Hepatocyte (in vitro differentiated cells): ENCODE data around the gene MATK.

Source experiments
- EZH2 ChIP-seq: fragments of 200-600 bp; sonication (generic); IDR thresholded peaks from 2 replicates; pipeline ENCODE4 v1.6.1; 2016; ENCODE audit warnings: antibody characterized with exemption, mild to moderate bottlenecking, borderline replicate concordance
- TF ChIP-seq, protein P1 (sequence below): fragments of 200-600 bp; sonication (generic); IDR thresholded peaks from 2 replicates; pipeline ENCODE4 v1.5.1; 2016; ENCODE audit warnings: antibody characterized with exemption, mild to moderate bottlenecking; ENCODE audit not compliant: poor library complexity

DNA sequence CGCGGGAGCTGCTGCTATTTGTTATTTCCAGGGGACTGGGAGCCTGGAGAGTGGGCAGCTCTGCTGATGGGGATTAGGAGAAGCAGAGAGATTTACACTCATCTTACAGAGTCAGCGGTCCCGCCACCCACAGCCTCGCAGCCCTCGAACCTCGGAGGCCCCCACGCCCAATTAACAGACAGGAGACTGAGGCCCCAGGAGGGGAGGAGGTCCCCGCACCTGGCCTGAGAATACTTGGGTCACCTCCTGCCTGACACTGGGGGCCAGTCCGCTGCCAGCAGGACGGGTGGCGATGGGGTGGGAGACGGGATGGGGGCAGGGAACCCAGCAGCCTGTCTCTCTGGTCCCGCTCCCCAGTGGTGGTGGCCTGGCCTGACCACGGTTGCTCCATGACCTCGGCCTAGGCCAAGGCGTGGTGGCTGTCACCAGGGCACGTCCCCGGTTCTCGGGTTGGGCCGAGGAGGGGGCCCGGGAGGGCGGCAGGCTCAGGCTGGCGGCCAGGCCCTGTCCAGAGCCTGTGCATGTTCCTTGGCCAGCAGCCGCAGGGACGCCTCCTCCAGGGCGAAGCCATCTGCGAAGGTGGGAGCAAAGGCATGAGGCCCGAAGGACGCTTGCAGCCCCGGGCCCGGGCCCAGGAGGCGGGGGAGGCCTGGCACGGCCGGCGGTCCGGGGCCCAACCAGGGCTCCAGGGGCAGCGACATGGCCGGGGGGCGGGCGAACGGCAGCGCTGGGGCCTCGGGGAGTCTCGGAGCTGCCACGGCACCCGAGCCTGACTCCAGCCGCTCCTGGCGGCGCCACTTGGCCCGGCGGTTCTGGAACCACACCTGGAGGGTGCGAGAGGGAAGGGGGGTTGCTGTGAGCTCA, 15.8 kb downstream of the MATK start:
- TF ChIP-seq, protein P1, sequence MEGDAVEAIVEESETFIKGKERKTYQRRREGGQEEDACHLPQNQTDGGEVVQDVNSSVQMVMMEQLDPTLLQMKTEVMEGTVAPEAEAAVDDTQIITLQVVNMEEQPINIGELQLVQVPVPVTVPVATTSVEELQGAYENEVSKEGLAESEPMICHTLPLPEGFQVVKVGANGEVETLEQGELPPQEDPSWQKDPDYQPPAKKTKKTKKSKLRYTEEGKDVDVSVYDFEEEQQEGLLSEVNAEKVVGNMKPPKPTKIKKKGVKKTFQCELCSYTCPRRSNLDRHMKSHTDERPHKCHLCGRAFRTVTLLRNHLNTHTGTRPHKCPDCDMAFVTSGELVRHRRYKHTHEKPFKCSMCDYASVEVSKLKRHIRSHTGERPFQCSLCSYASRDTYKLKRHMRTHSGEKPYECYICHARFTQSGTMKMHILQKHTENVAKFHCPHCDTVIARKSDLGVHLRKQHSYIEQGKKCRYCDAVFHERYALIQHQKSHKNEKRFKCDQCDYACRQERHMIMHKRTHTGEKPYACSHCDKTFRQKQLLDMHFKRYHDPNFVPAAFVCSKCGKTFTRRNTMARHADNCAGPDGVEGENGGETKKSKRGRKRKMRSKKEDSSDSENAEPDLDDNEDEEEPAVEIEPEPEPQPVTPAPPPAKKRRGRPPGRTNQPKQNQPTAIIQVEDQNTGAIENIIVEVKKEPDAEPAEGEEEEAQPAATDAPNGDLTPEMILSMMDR: no peak
- TF ChIP-seq EZH2: no peak
